ENCODE data around the gene KISS1R.

Gene KISS1R

GRCh38 chr19:924553-925086 is 7.5 kb downstream of the KISS1R start:
- no peak for TF ChIP-seq CTCF (IDR thresholded peaks at IDR 0.05; ENCODE audit: insufficient read depth, low read length, poor library complexity, severe bottlenecking)
- H3K36me3 ChIP-seq (ENCODE audit: control insufficient read depth, insufficient read depth, low read length) = peaks cover 9% of the 10 kb centered on the region
- peak overlapping the region; percentile 74 for H3K4me3 ChIP-seq (replicated peaks; ENCODE audit: low read depth, low read length)
- DNase-seq (ENCODE audit: extremely low read depth, insufficient read length) = peak; percentile 73
- H3K27me3 ChIP-seq (replicated peaks; ENCODE audit: control insufficient read depth, insufficient read depth, low read length) = no peaks in the 10 kb centered on the region; the same call in 1 of the 2 replicates

GRCh38 chr19:925087-925525 is 8.0 kb downstream of the KISS1R start:
- Histone ChIP-seq H3K27me3 (replicated peaks; ENCODE audit: control insufficient read depth, insufficient read depth, low read length) (no peaks in the 10 kb centered on the region), H3K4me3 (replicated peaks; ENCODE audit: low read depth, low read length) (peak overlapping the region; percentile 74), H3K36me3 (ENCODE audit: control insufficient read depth, insufficient read depth, low read length) (peaks cover 12% of the 10 kb centered on the region)
- TF ChIP-seq CTCF (IDR thresholded peaks at IDR 0.05; ENCODE audit: insufficient read depth, low read length, poor library complexity, severe bottlenecking) = no peak
- DNase-seq (ENCODE audit: extremely low read depth, insufficient read length) = no peak

- peak; percentile 95 for DNase-seq (ENCODE audit: extremely low read depth, insufficient read length)
- H3K27me3 ChIP-seq (replicated peaks; ENCODE audit: control insufficient read depth, insufficient read depth, low read length) = no peaks in the 10 kb centered on the region
- peak within 1 kb of the TSS; percentile 74 for H3K4me3 ChIP-seq (replicated peaks; ENCODE audit: low read depth, low read length)
- peaks cover 13% of the 10 kb centered on the region for H3K36me3 ChIP-seq (ENCODE audit: control insufficient read depth, insufficient read depth, low read length)
- TF ChIP-seq CTCF (IDR thresholded peaks at IDR 0.05; ENCODE audit: insufficient read depth, low read length, poor library complexity, severe bottlenecking) = peak; percentile 8
Observed at GRCh38 chr19:925526-926322, 8.6 kb downstream of the KISS1R start, which contains the start of gene ARID3A. TSS of gene ARID3A (plus strand) at chr19:926035. CDS start at chr19:929529, 3,494 bp downstream.

GRCh38 chr19:926323-926588 is 9.1 kb downstream of the KISS1R start:
- TF ChIP-seq CTCF (IDR thresholded peaks at IDR 0.05; ENCODE audit: insufficient read depth, low read length, poor library complexity, severe bottlenecking) = no peak
- Histone ChIP-seq H3K36me3 (ENCODE audit: control insufficient read depth, insufficient read depth, low read length) (peaks cover 14% of the 10 kb centered on the region), H3K27me3 (replicated peaks; ENCODE audit: control insufficient read depth, insufficient read depth, low read length) (no peaks in the 10 kb centered on the region), H3K4me3 (replicated peaks; ENCODE audit: low read depth, low read length) (peak overlapping the region; percentile 74)
- DNase-seq (ENCODE audit: extremely low read depth, insufficient read length) = no peak

- no peak for TF ChIP-seq CTCF (IDR thresholded peaks at IDR 0.05; ENCODE audit: insufficient read depth, low read length, poor library complexity, severe bottlenecking)
- H3K36me3 ChIP-seq (ENCODE audit: control insufficient read depth, insufficient read depth, low read length) = peaks cover 16% of the 10 kb centered on the region
- no peaks in the 10 kb centered on the region for H3K27me3 ChIP-seq (replicated peaks; ENCODE audit: control insufficient read depth, insufficient read depth, low read length)
- peak; percentile 71 for DNase-seq (ENCODE audit: extremely low read depth, insufficient read length)
- H3K4me3 ChIP-seq (replicated peaks; ENCODE audit: low read depth, low read length) = peak overlapping the region; percentile 74
Observed at GRCh38 chr19:926589-927350, 9.6 kb downstream of the KISS1R start.
